K562 (cell line): ENCODE data around the gene PRKRIP1. TPM values are rescaled to one million over a fixed set of nuclear protein-coding genes. Genes with fewer than 3 reads are reported as not detected.
"Not testable (repeated sequence)": the region's sequence is repeated elsewhere in the genome, so short reads cannot be mapped to it uniquely, and the experiment has no call there.

Experiments
- AFF1 ChIP-seq, 2 experiments: fragments of 450-650 bp; IDR thresholded peaks; 2 replicates each; pipeline ENCODE4 v1.6.1; 2018; ENCODE audit warnings: mild to moderate bottlenecking in 2 of 2, low read depth in 1 of 2; ENCODE audit not compliant: partially characterized antibody in 2 of 2
- ETV1 ChIP-seq: fragments of 450-650 bp; conservative IDR thresholded peaks from 2 replicates; pipeline ENCODE4 v1.6.1; 2016; ENCODE audit warnings: missing genetic modification characterization, control low read depth, low read depth, missing compliant biosample characterization
- ETV5 ChIP-seq: sonication (generic); formaldehyde crosslinking; IDR thresholded peaks from 2 replicates; pipeline ENCODE4 v1.4.0; 2020; ENCODE audit warnings: low read depth, mild to moderate bottlenecking, missing genetic modification reagents
- FOXK2 ChIP-seq, 2 experiments: fragments of 450-650 bp; IDR thresholded peaks in 1 of 2; conservative IDR thresholded peaks in 1 of 2; 2 replicates each; pipeline ENCODE4 v1.6.1; 2016; ENCODE audit warnings: low read depth in 2 of 2, mild to moderate bottlenecking in 1 of 2
- GMEB1 ChIP-seq: fragments of 250-450 bp; sonication (Bioruptor Pico); IDR thresholded peaks from 2 replicates; pipeline ENCODE4 v1.4.0; 2020; ENCODE audit warnings: mild to moderate bottlenecking
- KLF1 ChIP-seq: fragments of 450-650 bp; IDR thresholded peaks from 2 replicates; pipeline ENCODE4 v1.6.1; 2016; ENCODE audit warnings: missing genetic modification characterization, missing compliant biosample characterization
- MYC ChIP-seq, 2 experiments: fragments of 250-450 bp in 1 of 2; sonication (Bioruptor Pico) in 1 of 2; IDR thresholded peaks; 2 replicates each; pipeline versions ENCODE4 v1.5.1 to v1.6.1; 2012 to 2021; ENCODE audit warnings: low read depth in 2 of 2, borderline replicate concordance in 1 of 2, improper control_type of control experiment in 1 of 2, low read length in 1 of 2, mild to moderate bottlenecking in 1 of 2, moderate library complexity in 1 of 2
- RBFOX2 ChIP-seq: fragments of 200-400 bp; formaldehyde crosslinking; IDR thresholded peaks from 2 replicates; pipeline ENCODE4 v1.6.1; 2017; ENCODE audit warnings: low read depth, mild to moderate bottlenecking, low read length, moderate library complexity
- TCF3 ChIP-seq: sonication (generic); formaldehyde crosslinking; IDR thresholded peaks from 2 replicates; pipeline ENCODE4 v1.4.0; 2020; ENCODE audit warnings: mild to moderate bottlenecking, missing genetic modification reagents
- TFAP4 ChIP-seq: sonication (generic); formaldehyde crosslinking; IDR thresholded peaks from 2 replicates; pipeline ENCODE4 v1.8.0; 2022; ENCODE audit warnings: missing genetic modification reagents, mild to moderate bottlenecking, moderate library complexity, borderline replicate concordance
- UBTF ChIP-seq, 2 experiments: IDR thresholded peaks; 2 replicates each; pipeline ENCODE4 v1.6.1; 2012; ENCODE audit warnings: improper control_type of control experiment in 2 of 2, low read depth in 2 of 2, low read length in 2 of 2, borderline replicate concordance in 1 of 2
- ZNF143 ChIP-seq: sonication (generic); formaldehyde crosslinking; IDR thresholded peaks from 2 replicates; pipeline ENCODE4 v1.9.0; 2022; ENCODE audit warnings: mild to moderate bottlenecking, missing genetic modification reagents
- polyA plus RNA-seq, 8 experiments: library from polyadenylated mRNA; depleted of rRNA in 4 of 8; stranded (reverse) in 5 of 8; unstranded in 3 of 8; fragments of >200 nt; fragmentation: Nextera tagmentation in 2 of 8; fragmentation: Illumina TruSeq in 1 of 8; extraction: Ambion mirVana in 2 of 8; extraction: Trizol in 1 of 8; gene quantifications; 2 replicates each; pipeline versions ENCODE4 v1.2.1 to v1.2.3, GENCODE V29; 2011 to 2014; ENCODE audit warnings: inconsistent platforms in 1 of 8, missing spikeins in 1 of 8
- total RNA-seq, 7 experiments: library from RNA; depleted of rRNA in 6 of 7; stranded (reverse); fragments of >200 nt in 6 of 7; fragmentation: Illumina TruSeq in 2 of 7; extraction: Trizol in 2 of 7; gene quantifications; 2 replicates each; pipeline versions ENCODE4 v1.2.1 to v1.2.3, GENCODE V29; 2011 to 2021; ENCODE audit warnings: low replicate concordance in 1 of 7

PRKRIP1 gene
- total and polyA plus RNA-seq, 9 of the 15 experiments (the other 6 are each of a cell fraction or from before 2014, with no cell fraction given), result 14.9 to 52.1 (median 19.8) TPM

- TF ChIP-seq AFF1 (IDR thresholded peaks at IDR 0.05; ENCODE audit: low read depth in 1 of 2, partially characterized antibody in 2 of 2) (peak in 1 of 2 experiments; percentile 90), RBFOX2 (peak; percentile 92), TFAP4 (CRISPR knock-in tag) (peak; percentile 76; the same call in 1 of the 2 replicates), KLF1 (tag) (peak; percentile 61; the same call in 1 of the 2 replicates), MYC (IDR thresholded peaks at IDR 0.05; ENCODE audit: low read depth, low read length) (peak; percentile 86), FOXK2 (conservative IDR thresholded peaks at IDR 0.05 in 1 of 2, IDR thresholded peaks at IDR 0.05 in 1 of 2; ENCODE audit: low read depth in 2 of 2) (peak; percentile 40 to 59; a peak in 2 of 4 replicates), GMEB1 (CRISPR knock-in tag) (peak; percentile 94), ETV1 (tag) (peak; percentile 94), UBTF (IDR thresholded peaks at IDR 0.05; ENCODE audit: borderline replicate concordance in 1 of 2, low read depth in 2 of 2, low read length in 2 of 2) (peak; percentile 52 to 81; a peak in 1 of 4 replicates), TCF3 (CRISPR knock-in tag) (peak; percentile 16; the same call in 1 of the 2 replicates), ETV5 (peak; percentile 94), ZNF143 (CRISPR knock-in tag) (peak; percentile 91)
- TF ChIP-seq MYC (CRISPR knock-in tag; IDR thresholded peaks at IDR 0.05; ENCODE audit: borderline replicate concordance, low read depth), result not testable (repeated sequence)
Measured at GRCh38 chr7:102363549-102364393, 32.4 kb upstream of the PRKRIP1 start (continued).
